ENCODE measurements around the gene KBTBD8. TPM values are rescaled to one million over a fixed set of nuclear protein-coding genes. Genes with fewer than 3 reads are reported as not detected.

The KBTBD8 gene
- total RNA-seq, 4 donors from 2014 or later = 0.54 to 1.2 (median 1.00) TPM

- no peak for TF ChIP-seq POLR2A (IDR thresholded peaks at IDR 0.05)
- TF ChIP-seq, protein P1, sequence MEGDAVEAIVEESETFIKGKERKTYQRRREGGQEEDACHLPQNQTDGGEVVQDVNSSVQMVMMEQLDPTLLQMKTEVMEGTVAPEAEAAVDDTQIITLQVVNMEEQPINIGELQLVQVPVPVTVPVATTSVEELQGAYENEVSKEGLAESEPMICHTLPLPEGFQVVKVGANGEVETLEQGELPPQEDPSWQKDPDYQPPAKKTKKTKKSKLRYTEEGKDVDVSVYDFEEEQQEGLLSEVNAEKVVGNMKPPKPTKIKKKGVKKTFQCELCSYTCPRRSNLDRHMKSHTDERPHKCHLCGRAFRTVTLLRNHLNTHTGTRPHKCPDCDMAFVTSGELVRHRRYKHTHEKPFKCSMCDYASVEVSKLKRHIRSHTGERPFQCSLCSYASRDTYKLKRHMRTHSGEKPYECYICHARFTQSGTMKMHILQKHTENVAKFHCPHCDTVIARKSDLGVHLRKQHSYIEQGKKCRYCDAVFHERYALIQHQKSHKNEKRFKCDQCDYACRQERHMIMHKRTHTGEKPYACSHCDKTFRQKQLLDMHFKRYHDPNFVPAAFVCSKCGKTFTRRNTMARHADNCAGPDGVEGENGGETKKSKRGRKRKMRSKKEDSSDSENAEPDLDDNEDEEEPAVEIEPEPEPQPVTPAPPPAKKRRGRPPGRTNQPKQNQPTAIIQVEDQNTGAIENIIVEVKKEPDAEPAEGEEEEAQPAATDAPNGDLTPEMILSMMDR (IDR thresholded peaks at IDR 0.05) = no peak
- peaks cover 0 to 5% of the 10 kb centered on the region in 2 donors for H3K4me1 ChIP-seq
- no peak overlapping the region for H3K4me3 ChIP-seq (replicated peaks in 1 of 3)
- no peaks in the 10 kb centered on the region for H3K9me3 ChIP-seq
- H3K36me3 ChIP-seq = no peaks in the 10 kb centered on the region
- H3K27me3 ChIP-seq = no peaks in the 10 kb centered on the region
- no peak overlapping the region for H3K27ac ChIP-seq
- intact Hi-C loops (cut with DNase I) = no loop called here
- WGBS, 2 donors = 68 to 70% methylated on average over 3 of the region's 3 CpGs
- DNase-seq = no peak
Measured at GRCh38 chr3:66971245-66971644, 26.9 kb upstream of the KBTBD8 start.

DNA sequence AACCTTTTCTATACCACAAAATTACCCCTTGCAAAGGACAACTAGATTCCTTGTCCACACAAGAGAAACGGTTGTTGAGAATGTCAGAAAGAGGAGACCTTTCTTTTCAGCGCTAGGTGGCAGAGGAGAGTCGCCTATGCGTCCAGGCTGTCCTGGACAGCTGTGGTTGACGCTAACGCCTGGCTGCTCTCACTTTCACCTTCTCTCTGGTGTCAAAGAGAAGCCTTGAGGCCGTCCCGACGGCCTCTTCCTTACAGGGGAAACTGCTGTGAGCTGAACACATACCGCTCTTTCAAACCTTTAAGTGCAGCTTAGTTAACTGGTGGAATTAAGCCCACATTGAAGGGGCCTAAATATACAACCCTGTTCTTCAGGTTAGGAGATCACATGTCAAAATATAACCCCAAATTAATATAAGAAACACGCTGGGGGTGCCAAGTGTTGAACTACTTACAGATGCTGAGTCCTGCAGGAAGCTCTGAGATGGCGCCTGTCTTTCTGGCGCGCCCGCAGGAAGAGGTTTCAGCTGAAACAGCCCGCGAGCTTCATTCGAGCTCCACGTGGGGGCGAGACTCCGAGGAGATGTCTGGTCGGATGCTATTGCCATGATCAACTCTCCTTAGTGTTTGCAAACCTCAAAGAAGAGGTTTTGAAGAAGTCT lies 26.1 kb upstream of the KBTBD8 start:
- no peaks in the 10 kb centered on the region for H3K9me3 ChIP-seq
- H3K36me3 ChIP-seq = no peaks in the 10 kb centered on the region
- TF ChIP-seq, protein P1 (IDR thresholded peaks at IDR 0.05) = peak; percentile 41 to 89 (median 64)
- no peak for TF ChIP-seq POLR2A (IDR thresholded peaks at IDR 0.05)
- H3K4me1 ChIP-seq = peaks cover 0 to 5% of the 10 kb centered on the region in 2 donors
- intact Hi-C loops (cut with DNase I) = no loop called here
- peak overlapping the region in 1 of 3 donors; percentile 17 for H3K4me3 ChIP-seq (replicated peaks in 1 of 3)
- no peaks in the 10 kb centered on the region for H3K27me3 ChIP-seq
- DNase-seq = peak; percentile 65 to 74
- no peak overlapping the region for H3K27ac ChIP-seq
- WGBS, 2 donors = 7 to 12% methylated on average over 22 of the region's 22 CpGs

DNA sequence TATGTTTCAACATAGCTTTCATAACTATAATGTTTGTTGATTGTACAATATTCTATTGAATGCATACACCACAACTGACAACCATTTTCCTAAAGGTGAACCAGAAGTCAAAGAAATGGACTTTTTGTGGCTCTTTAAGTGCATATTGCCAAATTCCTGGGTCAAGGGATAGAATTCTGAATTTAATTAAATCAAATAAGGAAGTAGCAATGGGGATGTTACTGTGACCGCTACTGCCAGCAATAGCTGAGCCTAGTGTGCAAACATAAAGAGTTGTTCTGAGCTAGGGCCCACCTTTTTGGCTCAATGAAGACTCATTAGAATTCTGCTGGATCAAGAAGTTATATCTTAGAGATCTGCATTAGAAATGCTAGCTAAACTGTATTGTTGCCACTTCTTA lies 17.3 kb upstream of the KBTBD8 start:
- TF ChIP-seq, protein P1 (IDR thresholded peaks at IDR 0.05) = no peak
- TF ChIP-seq POLR2A (IDR thresholded peaks at IDR 0.05) = no peak
- H3K4me1 ChIP-seq = no peaks in the 10 kb centered on the region
- DNase-seq = no peak
- H3K4me3 ChIP-seq (replicated peaks in 1 of 3) = no peak overlapping the region
- H3K27ac ChIP-seq = no peak overlapping the region
- intact Hi-C loops (cut with DNase I) = no loop called here
- H3K27me3 ChIP-seq = no peaks in the 10 kb centered on the region
- no peaks in the 10 kb centered on the region for H3K36me3 ChIP-seq
- 84 to 88% methylated on average over 1 of the region's 1 CpG for WGBS, 2 donors
- no peaks in the 10 kb centered on the region for H3K9me3 ChIP-seq

GRCh38 chr3:66983101-66983500 lies 15.0 kb upstream of the KBTBD8 start:
- Histone ChIP-seq H3K9me3 (no peaks in the 10 kb centered on the region), H3K36me3 (no peaks in the 10 kb centered on the region), H3K27me3 (no peaks in the 10 kb centered on the region), H3K4me1 (no peaks in the 10 kb centered on the region), H3K4me3 (replicated peaks in 1 of 3) (no peak overlapping the region), H3K27ac (no peak overlapping the region)
- intact Hi-C loops (cut with DNase I) = no loop called here
- DNase-seq = no peak
- no peak for TF ChIP-seq POLR2A (IDR thresholded peaks at IDR 0.05)
- TF ChIP-seq, protein P1 (IDR thresholded peaks at IDR 0.05) = no peak
- WGBS, 2 donors = 71 to 72% methylated on average over 2 of the region's 2 CpGs

- 92 to 93% methylated on average over 7 of the region's 7 CpGs for whole genome bisulfite sequencing, 2 donors
- no peaks in the 10 kb centered on the region for H3K9me3 ChIP-seq
- intact Hi-C loops (cut with DNase I) = no loop called here
- TF ChIP-seq, protein P1 (IDR thresholded peaks at IDR 0.05) = no peak
- TF ChIP-seq POLR2A (IDR thresholded peaks at IDR 0.05) = no peak
- DNase-seq = no peak
- H3K4me3 ChIP-seq (replicated peaks in 1 of 3) = no peak overlapping the region
- H3K4me1 ChIP-seq = no peaks in the 10 kb centered on the region
- H3K36me3 ChIP-seq = no peaks in the 10 kb centered on the region
- no peaks in the 10 kb centered on the region for H3K27me3 ChIP-seq
- H3K27ac ChIP-seq = no peak overlapping the region
Measured at GRCh38 chr3:66985336-66985920, 12.7 kb upstream of the KBTBD8 start.
